Fibroblast of lung (primary cell): ENCODE measurements around the gene NMT1. TPM values are rescaled to one million over a fixed set of nuclear protein-coding genes. Genes with fewer than 3 reads are reported as not detected.

Source experiments
- DNase-seq, 2 donors: peaks; one replicate each; pipeline versions ENCODE4 v3.0.0 to v3.0.0-alpha.2; 2010; ENCODE audit warnings: low read depth in 2 of 2
- H2AFZ ChIP-seq: 2 replicates; pipeline ENCODE4 v1.5.1; 2012; ENCODE audit warnings: low read length, control low read depth, inconsistent platforms
- H3K27ac ChIP-seq: 2 replicates; pipeline ENCODE4 v1.5.1; 2011; ENCODE audit warnings: low read length, control low read depth; ENCODE audit not compliant: insufficient read depth
- H3K27me3 ChIP-seq: 2 replicates; pipeline ENCODE4 v1.5.1; 2011; ENCODE audit warnings: mild to moderate bottlenecking, low read length; ENCODE audit not compliant: control insufficient read depth, insufficient read depth
- H3K36me3 ChIP-seq: 2 replicates; pipeline ENCODE4 v1.5.1; 2011; ENCODE audit warnings: low read length; ENCODE audit not compliant: control insufficient read depth, insufficient read depth
- H3K4me1 ChIP-seq: 2 replicates; pipeline ENCODE4 v1.5.1; 2011; ENCODE audit warnings: low read length; ENCODE audit not compliant: control insufficient read depth, insufficient read depth; ENCODE audit errors: extremely low read depth
- H3K4me2 ChIP-seq: 2 replicates; pipeline ENCODE4 v1.5.1; 2011; ENCODE audit warnings: low read length, control low read depth; ENCODE audit not compliant: insufficient read depth; ENCODE audit errors: extremely low read depth
- H3K4me3 ChIP-seq, 4 experiments: fragments of 200-600 bp in 1 of 4; sonication (generic) in 1 of 4; replicated peaks in 1 of 4; 2 replicates each; pipeline ENCODE4 v1.5.1; 2011 to 2016; ENCODE audit warnings: low read length in 4 of 4, low read depth in 3 of 4, mild to moderate bottlenecking in 3 of 4, control low read depth in 2 of 4, inconsistent platforms in 1 of 4, mixed read lengths in 1 of 4; ENCODE audit not compliant: insufficient read depth in 1 of 4; ENCODE audit errors: control extremely low read depth in 1 of 4
- H3K79me2 ChIP-seq: 2 replicates; pipeline ENCODE4 v1.5.1; 2012; ENCODE audit warnings: mild to moderate bottlenecking, low read length, inconsistent platforms; ENCODE audit not compliant: control insufficient read depth, insufficient read depth
- H3K9ac ChIP-seq: 2 replicates; pipeline ENCODE4 v1.5.1; 2011; ENCODE audit warnings: mild to moderate bottlenecking, low read length, control low read depth; ENCODE audit not compliant: insufficient read depth
- H3K9me3 ChIP-seq: 2 replicates; pipeline ENCODE4 v1.5.1; 2012; ENCODE audit warnings: low read depth, low read length; ENCODE audit not compliant: control insufficient read depth, insufficient read depth
- H4K20me1 ChIP-seq: 2 replicates; pipeline ENCODE4 v1.5.1; 2011; ENCODE audit warnings: low read length; ENCODE audit not compliant: control insufficient read depth, insufficient read depth; ENCODE audit errors: extremely low read depth
- EZH2 ChIP-seq: IDR thresholded peaks from 2 replicates; pipeline ENCODE4 v1.5.1; 2012; ENCODE audit warnings: low read length, control low read depth, mild to moderate bottlenecking; ENCODE audit errors: missing control alignments
- polyA plus RNA-seq, 2 donors: library from polyadenylated mRNA; depleted of rRNA in 1 of 2; stranded (reverse) in 1 of 2; unstranded in 1 of 2; fragments of >200 nt; gene quantifications; 2 replicates each; pipeline ENCODE4 v1.2.1, GENCODE V29; 2011 to 2012; ENCODE audit warnings: missing spikeins in 1 of 2
- total RNA-seq: library from RNA; depleted of rRNA; stranded (reverse); fragments of >200 nt; gene quantifications from 2 replicates; pipeline ENCODE4 v1.2.1, GENCODE V29; 2014
- TF ChIP-seq, protein P1 (sequence below), 2 donors: IDR thresholded peaks in 1 of 2; conservative IDR thresholded peaks in 1 of 2; 1 replicate in 1 of 2; 2 replicates in 1 of 2; pipeline ENCODE4 v1.5.1; 2011 to 2012; ENCODE audit warnings: low read length in 2 of 2, control low read depth in 1 of 2, inconsistent platforms in 1 of 2, low read depth in 1 of 2, mild to moderate bottlenecking in 1 of 2

NMT1 gene
- total and polyA plus RNA-seq, 2 donors (not counting 1 experiment from before 2014, with no cell fraction given), result 46.2 to 124 TPM

DNA sequence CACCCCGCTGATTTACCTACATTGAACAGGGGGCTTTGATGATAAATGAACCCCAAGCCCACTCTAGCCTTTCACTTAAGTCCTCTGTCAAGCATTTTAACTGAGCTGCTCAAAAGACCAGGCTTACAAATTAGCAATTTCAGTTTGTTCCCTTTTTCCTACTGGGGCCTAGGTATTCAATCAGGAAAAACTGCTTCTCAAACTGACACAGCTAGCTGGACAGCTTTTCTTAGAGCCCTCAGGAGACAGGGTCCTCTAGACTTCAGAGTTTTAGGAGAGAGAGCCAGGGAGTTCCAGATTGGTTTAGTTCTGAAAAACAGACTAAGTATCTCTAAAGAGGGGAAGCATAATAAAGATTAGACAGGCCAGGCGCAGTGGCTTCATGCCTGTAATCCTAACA lies 94.4 kb downstream of the NMT1 start:
- Histone ChIP-seq H3K9ac (no peak overlapping the region), H3K4me1 (peaks cover 4% of the 10 kb centered on the region)

DNA sequence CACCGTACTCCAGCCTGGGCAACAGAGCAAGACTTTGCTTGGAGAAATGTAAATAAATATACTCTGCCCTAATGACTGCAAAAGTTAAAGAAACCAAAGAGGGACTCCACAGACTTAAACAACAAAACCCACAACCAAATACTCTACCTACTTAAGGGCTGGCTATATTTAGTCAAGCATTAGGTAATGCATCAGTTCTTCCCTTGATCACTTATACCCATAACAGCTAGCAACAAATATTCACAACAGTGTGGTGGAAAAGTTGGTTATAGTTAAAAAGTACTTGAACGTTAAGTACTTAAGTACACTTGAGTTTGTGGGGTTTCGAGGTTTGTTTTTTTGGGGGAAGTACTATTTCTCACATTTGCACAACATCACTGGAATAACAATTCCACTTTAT lies 95.1 kb downstream of the NMT1 start:
- no peaks in the 10 kb centered on the region for H3K27me3 ChIP-seq
- no peak overlapping the region for H3K4me3 ChIP-seq
- TF ChIP-seq, protein P1, sequence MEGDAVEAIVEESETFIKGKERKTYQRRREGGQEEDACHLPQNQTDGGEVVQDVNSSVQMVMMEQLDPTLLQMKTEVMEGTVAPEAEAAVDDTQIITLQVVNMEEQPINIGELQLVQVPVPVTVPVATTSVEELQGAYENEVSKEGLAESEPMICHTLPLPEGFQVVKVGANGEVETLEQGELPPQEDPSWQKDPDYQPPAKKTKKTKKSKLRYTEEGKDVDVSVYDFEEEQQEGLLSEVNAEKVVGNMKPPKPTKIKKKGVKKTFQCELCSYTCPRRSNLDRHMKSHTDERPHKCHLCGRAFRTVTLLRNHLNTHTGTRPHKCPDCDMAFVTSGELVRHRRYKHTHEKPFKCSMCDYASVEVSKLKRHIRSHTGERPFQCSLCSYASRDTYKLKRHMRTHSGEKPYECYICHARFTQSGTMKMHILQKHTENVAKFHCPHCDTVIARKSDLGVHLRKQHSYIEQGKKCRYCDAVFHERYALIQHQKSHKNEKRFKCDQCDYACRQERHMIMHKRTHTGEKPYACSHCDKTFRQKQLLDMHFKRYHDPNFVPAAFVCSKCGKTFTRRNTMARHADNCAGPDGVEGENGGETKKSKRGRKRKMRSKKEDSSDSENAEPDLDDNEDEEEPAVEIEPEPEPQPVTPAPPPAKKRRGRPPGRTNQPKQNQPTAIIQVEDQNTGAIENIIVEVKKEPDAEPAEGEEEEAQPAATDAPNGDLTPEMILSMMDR (conservative IDR thresholded peaks at IDR 0.05 in 1 of 2, IDR thresholded peaks at IDR 0.05 in 1 of 2; ENCODE audit: low read depth in 1 of 2, low read length in 2 of 2), result no peak
- no peak for TF ChIP-seq EZH2
- no peaks in the 10 kb centered on the region for H3K36me3 ChIP-seq
- H3K9ac ChIP-seq, result no peak overlapping the region
- peaks cover 51% of the 10 kb centered on the region for H3K79me2 ChIP-seq
- no peaks in the 10 kb centered on the region for H4K20me1 ChIP-seq
- H3K9me3 ChIP-seq, result no peaks in the 10 kb centered on the region
- DNase-seq, result no peak
- H3K4me1 ChIP-seq, result peaks cover 4% of the 10 kb centered on the region
- H3K27ac ChIP-seq, result no peak overlapping the region
- no peak overlapping the region for H2AFZ ChIP-seq
- no peak overlapping the region for H3K4me2 ChIP-seq

More for the DNA sequence above, 94.4 kb downstream of the NMT1 start:
- TF ChIP-seq EZH2, result no peak
- TF ChIP-seq, protein P1 (conservative IDR thresholded peaks at IDR 0.05 in 1 of 2, IDR thresholded peaks at IDR 0.05 in 1 of 2; ENCODE audit: low read depth in 1 of 2, low read length in 2 of 2), result no peak
- H3K79me2 ChIP-seq, result peaks cover 51% of the 10 kb centered on the region
- no peaks in the 10 kb centered on the region for H3K27me3 ChIP-seq
- H3K27ac ChIP-seq, result no peak overlapping the region
- DNase-seq, result no peak
- H3K4me2 ChIP-seq, result no peak overlapping the region
- no peak overlapping the region for H3K4me3 ChIP-seq
- H4K20me1 ChIP-seq, result no peaks in the 10 kb centered on the region
- no peak overlapping the region for H2AFZ ChIP-seq
- no peaks in the 10 kb centered on the region for H3K36me3 ChIP-seq
- H3K9me3 ChIP-seq, result no peaks in the 10 kb centered on the region

Other genes starting within 250 kb of the NMT1 start
- gene GJC1, start 231.0 kb upstream of the NMT1 start, total RNA-seq, result 19.3 and 33.9 TPM in 2 replicates
- 33.6 and 97.3 TPM in 2 replicates for gene GJC1, start 231.0 kb upstream of the NMT1 start, polyA plus RNA-seq
- not detected in 2 replicates for gene HIGD1B, start 213.4 kb upstream of the NMT1 start, total RNA-seq
- gene HIGD1B, start 213.4 kb upstream of the NMT1 start, polyA plus RNA-seq, result 0.34 TPM in 1 of 2 replicates, not detected in the other
- 74.0 and 88.0 TPM in 2 replicates for gene EFTUD2, start 161.9 kb upstream of the NMT1 start, total RNA-seq
- 154 and 201 TPM in 2 replicates for gene EFTUD2, start 161.9 kb upstream of the NMT1 start, polyA plus RNA-seq
- 0.26 and 1.3 TPM in 2 replicates for gene GFAP, start 145.8 kb upstream of the NMT1 start, total RNA-seq
- gene GFAP, start 145.8 kb upstream of the NMT1 start, polyA plus RNA-seq, result 0.31 and 0.32 TPM in 2 replicates
- gene KIF18B, start 113.5 kb upstream of the NMT1 start, total RNA-seq, result under 0.01 and 0.99 TPM in 2 replicates
- gene KIF18B, start 113.5 kb upstream of the NMT1 start, polyA plus RNA-seq, result 2.5 and 13.5 TPM in 2 replicates
- gene C1QL1, start 93.0 kb upstream of the NMT1 start, total RNA-seq, result 1.3 and 1.8 TPM in 2 replicates
- 0.53 and 1.0 TPM in 2 replicates for gene C1QL1, start 93.0 kb upstream of the NMT1 start, polyA plus RNA-seq
- gene DCAKD, start 9.7 kb upstream of the NMT1 start, total RNA-seq, result 39.8 and 41.5 TPM in 2 replicates
- 21.8 TPM in 2 replicates for gene DCAKD, start 9.7 kb upstream of the NMT1 start, polyA plus RNA-seq
- 39.3 and 59.8 TPM in 2 replicates for gene PLCD3, start 71.2 kb downstream of the NMT1 start, total RNA-seq
- gene PLCD3, start 71.2 kb downstream of the NMT1 start, polyA plus RNA-seq, result 32.8 and 52.1 TPM in 2 replicates
- 7.7 and 18.0 TPM in 2 replicates for gene ACBD4, start 74.4 kb downstream of the NMT1 start, total RNA-seq
- 3.0 and 3.4 TPM in 2 replicates for gene ACBD4, start 74.4 kb downstream of the NMT1 start, polyA plus RNA-seq
- gene HEXIM1, start 87.2 kb downstream of the NMT1 start, total RNA-seq, result 9.9 and 10.3 TPM in 2 replicates
- 11.7 and 12.4 TPM in 2 replicates for gene HEXIM1, start 87.2 kb downstream of the NMT1 start, polyA plus RNA-seq
- gene HEXIM2, start 100.6 kb downstream of the NMT1 start, total RNA-seq, result 12.8 and 18.7 TPM in 2 replicates
- 1.9 and 2.7 TPM in 2 replicates for gene HEXIM2, start 100.6 kb downstream of the NMT1 start, polyA plus RNA-seq
- gene FMNL1, start 160.6 kb downstream of the NMT1 start, total RNA-seq, result 2.8 and 3.1 TPM in 2 replicates
- 1.1 and 1.9 TPM in 2 replicates for gene FMNL1, start 160.6 kb downstream of the NMT1 start, polyA plus RNA-seq
- gene SPATA32, start 200.8 kb downstream of the NMT1 start, total RNA-seq, result not detected in 2 replicates
- not detected in 2 replicates for gene SPATA32, start 200.8 kb downstream of the NMT1 start, polyA plus RNA-seq